ENCODE results near the gene PRDM4.

GRCh38 chr12:107704041-107704440 is 56.9 kb downstream of the PRDM4 start:
- TF ChIP-seq CTCF (IDR thresholded peaks at IDR 0.05): no peak
- no peak for TF ChIP-seq CHD2 (IDR thresholded peaks at IDR 0.05; ENCODE audit: low read length, partially characterized antibody)
- no peak for TF ChIP-seq JUNB (IDR thresholded peaks at IDR 0.05)

Measured in A549 (cell line).